Endothelial cell of umbilical vein (primary cell): ENCODE data around the gene ADGRB2. TPM values are rescaled to one million over a fixed set of nuclear protein-coding genes. Genes with fewer than 3 reads are reported as not detected.

Source experiments
- BruUV-seq: library from RNA; stranded (reverse); fragments of 400-500 nt; replicated peaks from 2 replicates; lab custom pipeline; 2021; lab: Mats Ljungman, UMichigan
- CTCF ChIA-PET: fragments of 300-600, 350-600 bp; sonication (Branson Sonifier 250); formaldehyde crosslinking; loops from one replicate; lab custom pipeline; 2021; ENCODE audit warnings: antibody characterized with exemption, inconsistent platforms; lab: Charles Lee
- POLR2A ChIA-PET: fragments of 300-600, 350-600 bp; sonication (Branson Sonifier 250); formaldehyde crosslinking; loops from one replicate; lab custom pipeline; 2021; ENCODE audit warnings: antibody characterized with exemption, inconsistent platforms; lab: Charles Lee
- DNase-seq: peaks from one replicate; pipeline ENCODE4 v3.0.0-alpha.2; 2011; ENCODE audit warnings: low read depth, low spot score
- FAIRE-seq: peaks from 2 replicates; lab custom pipeline; 2011; peaks lifted over from hg19 to GRCh38; lab: Jason Lieb, UNC
- H2AFZ ChIP-seq: 2 replicates; pipeline ENCODE4 v1.6.0; 2012; ENCODE audit warnings: low read depth, low read length, control low read depth, inconsistent platforms
- H3K27ac ChIP-seq: 2 replicates; pipeline ENCODE4 v1.5.1; 2011; ENCODE audit warnings: low read depth, mild to moderate bottlenecking, control low read depth, low read length, moderate library complexity; ENCODE audit not compliant: insufficient read depth
- H3K27me3 ChIP-seq, 2 experiments: 2 replicates each; pipeline versions ENCODE4 v1.6.0 to v1.6.1; 2011; ENCODE audit warnings: low read length in 2 of 2, mixed read lengths in 1 of 2; ENCODE audit not compliant: control insufficient read depth in 2 of 2, insufficient read depth in 2 of 2
- H3K36me3 ChIP-seq, 2 experiments: 2 replicates in 1 of 2; 3 replicates in 1 of 2; pipeline ENCODE4 v1.5.1; 2011; ENCODE audit warnings: low read length in 2 of 2, mild to moderate bottlenecking in 1 of 2, moderate library complexity in 1 of 2; ENCODE audit not compliant: control insufficient read depth in 2 of 2, insufficient read depth in 2 of 2; ENCODE audit errors: extremely low read depth in 1 of 2
- H3K4me1 ChIP-seq: 3 replicates; pipeline ENCODE4 v1.5.1; 2011; ENCODE audit warnings: mild to moderate bottlenecking, low read length; ENCODE audit not compliant: control insufficient read depth, insufficient read depth; ENCODE audit errors: extremely low read depth
- H3K4me2 ChIP-seq: 2 replicates; pipeline ENCODE4 v1.6.1; 2011; ENCODE audit warnings: low read length, control low read depth, mixed read lengths; ENCODE audit not compliant: insufficient read depth
- H3K4me3 ChIP-seq, 3 experiments: fragments of 200-600 bp in 1 of 3; sonication (generic), shearing (Covaris generic) in 1 of 3; replicated peaks in 1 of 3; 2 replicates each; pipeline ENCODE4 v1.5.1; 2011 to 2016; ENCODE audit warnings: control low read depth in 3 of 3, low read length in 3 of 3, mild to moderate bottlenecking in 2 of 3, inconsistent platforms in 1 of 3, low read depth in 1 of 3, moderate library complexity in 1 of 3; ENCODE audit not compliant: insufficient read depth in 1 of 3
- H3K79me2 ChIP-seq: 2 replicates; pipeline ENCODE4 v1.6.0; 2012; ENCODE audit warnings: low read length, inconsistent platforms; ENCODE audit not compliant: control insufficient read depth, insufficient read depth
- H3K9ac ChIP-seq: replicated peaks from 2 replicates; pipeline ENCODE3; 2011; ENCODE audit warnings: low read length, control low read depth; ENCODE audit not compliant: insufficient read depth; ENCODE audit errors: extremely low read depth
- H3K9me1 ChIP-seq: replicated peaks from 3 replicates; pipeline ENCODE4 v1.6.0; 2011; ENCODE audit warnings: mild to moderate bottlenecking, low read length; ENCODE audit not compliant: control insufficient read depth, insufficient read depth; ENCODE audit errors: extremely low read depth
- H3K9me3 ChIP-seq: replicated peaks from 2 replicates; pipeline ENCODE4 v1.5.1; 2012; ENCODE audit warnings: low read length, inconsistent platforms; ENCODE audit not compliant: control insufficient read depth, insufficient read depth
- H4K20me1 ChIP-seq: replicated peaks from 2 replicates; pipeline ENCODE3; 2011; ENCODE audit warnings: mild to moderate bottlenecking, low read length; ENCODE audit not compliant: control insufficient read depth, insufficient read depth; ENCODE audit errors: extremely low read depth
- CTCF ChIP-seq, 2 donors: IDR thresholded peaks; 1 replicate in 1 of 2; 2 replicates in 1 of 2; pipeline ENCODE4 v1.5.1; 2011; ENCODE audit warnings: low read length in 2 of 2, mild to moderate bottlenecking in 2 of 2, moderate library complexity in 2 of 2, control low read depth in 1 of 2, inconsistent platforms in 1 of 2, low read depth in 1 of 2; ENCODE audit not compliant: insufficient read depth in 1 of 2; ENCODE audit errors: extremely low read depth in 1 of 2
- EZH2 ChIP-seq: IDR thresholded peaks from 2 replicates; pipeline ENCODE4 v1.6.1; 2012; ENCODE audit warnings: borderline replicate concordance, low read depth, mild to moderate bottlenecking, moderate library complexity, low read length, inconsistent platforms; ENCODE audit not compliant: severe bottlenecking
- FOS ChIP-seq: IDR thresholded peaks from 2 replicates; pipeline ENCODE4 v1.6.1; 2011; ENCODE audit warnings: mild to moderate bottlenecking, low read length, moderate library complexity, borderline replicate concordance; ENCODE audit not compliant: insufficient read depth
- GATA2 ChIP-seq: IDR thresholded peaks from 2 replicates; pipeline ENCODE4 v1.7.0; 2011; ENCODE audit warnings: low read depth, mild to moderate bottlenecking, moderate library complexity, mixed read lengths, low read length; ENCODE audit not compliant: insufficient read length, insufficient read depth
- JUN ChIP-seq: IDR thresholded peaks from 2 replicates; pipeline ENCODE4 v1.6.1; 2011; ENCODE audit warnings: borderline replicate concordance, low read depth; ENCODE audit not compliant: insufficient read length, insufficient read depth
- MAX ChIP-seq: IDR thresholded peaks from 2 replicates; pipeline ENCODE4 v1.6.1; 2011; ENCODE audit not compliant: insufficient read depth, insufficient read length
- MYC ChIP-seq: IDR thresholded peaks from one replicate; pipeline ENCODE4 v1.6.1; 2011; ENCODE audit warnings: mild to moderate bottlenecking, low read depth, low read length
- POLR2A ChIP-seq: IDR thresholded peaks from 2 replicates; pipeline ENCODE4 v1.6.1; 2012; ENCODE audit warnings: low read depth, mild to moderate bottlenecking, control low read depth, low read length
- POLR2AphosphoS5 ChIP-seq: IDR thresholded peaks from 2 replicates; pipeline ENCODE4 v1.6.1; 2012; ENCODE audit warnings: low read depth, mild to moderate bottlenecking, control low read depth, low read length, moderate library complexity; ENCODE audit not compliant: insufficient read depth
- dilution Hi-C: fragments of 300-500 bp; cut with MboI; formaldehyde crosslinking; loops from one replicate; pipeline ENCODE4 v1.15.0; 2019; ENCODE audit warnings: low sequenced_read_pairs; ENCODE audit not compliant: extremely low pct_ligation_motif_present
- intact Hi-C: fragments of 100-400 bp; cut with micrococcal nuclease; formaldehyde crosslinking; loops from one replicate; pipeline ENCODE4 v1.10.0; 2022
- polyA plus RNA-seq, 4 experiments: library from polyadenylated mRNA; depleted of rRNA in 3 of 4; stranded (reverse) in 3 of 4; unstranded in 1 of 4; fragments of >200 nt; gene quantifications; 2 replicates each; pipeline versions ENCODE4 v1.2.1 to v1.2.3, GENCODE V29; 2011 to 2012; ENCODE audit warnings: missing spikeins in 1 of 4
- total RNA-seq: library from RNA; stranded (reverse); gene quantifications from 2 replicates; pipeline ENCODE4 v1.2.3, GENCODE V29; 2021

The ADGRB2 gene
- total and polyA plus RNA-seq, 2 donors (not counting 3 experiments of a cell fraction or from before 2014, with no cell fraction given), result 1.3 to 1.5 TPM

GRCh38 chr1:31799895-31800673 is 35.9 kb upstream of the ADGRB2 start:
- Histone ChIP-seq H2AFZ (no peak overlapping the region), H3K79me2 (peaks cover 35% of the 10 kb centered on the region), H3K4me1 (peaks cover 35% of the 10 kb centered on the region), H4K20me1 (no peaks in the 10 kb centered on the region), H3K9me3 (no peaks in the 10 kb centered on the region), H3K36me3 (no peaks in the 10 kb centered on the region), H3K4me3 (no peak overlapping the region), H3K9ac (no peak overlapping the region), H3K27me3 (no peaks in the 10 kb centered on the region), H3K9me1 (no peaks in the 10 kb centered on the region), H3K27ac (no peak overlapping the region), H3K4me2 (no peak overlapping the region)
- ChIA-PET CTCF (interaction anchor here (0.9 to 5.0 kb wide), 5 partner anchors 11 to 203 kb away, joined by 3 to 49 read pairs (median 5); partner anchors contain the start of gene SPOCD1), POLR2A (interaction anchor here (0.6 kb wide), 1 partner anchor 262 kb away, joined by 3 read pairs; no protein-coding TSS in a partner anchor)
- FAIRE-seq (no peak), DNase-seq (no peak)
- intact Hi-C loops (loop anchor here (2.0 kb wide), 1 partner anchor 165 kb away; no protein-coding TSS in a partner anchor), dilution Hi-C loops (no loop called here)
- TF ChIP-seq GATA2, result no peak
- TF ChIP-seq JUN, result no peak
- no peak for TF ChIP-seq CTCF (IDR thresholded peaks at IDR 0.05; ENCODE audit: extremely low read depth in 1 of 2, insufficient read depth in 1 of 2, low read depth in 1 of 2, low read length in 2 of 2)
- no peak for TF ChIP-seq POLR2AphosphoS5
- no peak for TF ChIP-seq FOS
- TF ChIP-seq EZH2, result no peak
- TF ChIP-seq MYC, result no peak
- TF ChIP-seq POLR2A, result no peak
- TF ChIP-seq MAX, result no peak
- BruUV-seq, result no TSS peak
